ENCODE results near the gene FANCM. TPM values are rescaled to one million over a fixed set of nuclear protein-coding genes. Genes with fewer than 3 reads are reported as not detected.

The FANCM gene
- total and polyA plus RNA-seq, 2 donors (not counting 3 experiments of a cell fraction or from before 2014, with no cell fraction given) = 2.2 to 13.7 TPM

GRCh38 chr14:45211295-45211694 lies 75.6 kb downstream of the FANCM start:
- Histone ChIP-seq H4K20me1 (replicated peaks; ENCODE audit: control insufficient read depth, extremely low read depth, insufficient read depth, low read length) (no peaks in the 10 kb centered on the region), H3K79me2 (ENCODE audit: control insufficient read depth, insufficient read depth, low read length) (no peaks in the 10 kb centered on the region), H3K4me1 (ENCODE audit: control insufficient read depth, extremely low read depth, insufficient read depth, low read length) (no peaks in the 10 kb centered on the region), H3K9me1 (replicated peaks; ENCODE audit: control insufficient read depth, extremely low read depth, insufficient read depth, low read length) (no peaks in the 10 kb centered on the region), H3K36me3 (ENCODE audit: control insufficient read depth in 2 of 2, extremely low read depth in 1 of 2, insufficient read depth in 2 of 2, low read length in 2 of 2) (peaks cover 8 to 10% of the 10 kb centered on the region in 2 experiments), H3K4me2 (ENCODE audit: insufficient read depth, low read length) (no peak overlapping the region), H3K27me3 (ENCODE audit: control insufficient read depth in 2 of 2, insufficient read depth in 2 of 2, low read length in 2 of 2) (no peaks in the 10 kb centered on the region), H3K27ac (ENCODE audit: insufficient read depth, low read depth, low read length) (no peak overlapping the region), H2AFZ (ENCODE audit: low read depth, low read length) (no peak overlapping the region), H3K9me3 (replicated peaks; ENCODE audit: control insufficient read depth, insufficient read depth, low read length) (no peaks in the 10 kb centered on the region), H3K9ac (replicated peaks; ENCODE audit: extremely low read depth, insufficient read depth, low read length) (no peak overlapping the region), H3K4me3 (replicated peaks in 1 of 3; ENCODE audit: insufficient read depth in 1 of 3, low read depth in 1 of 3, low read length in 3 of 3) (no peak overlapping the region)
- TF ChIP-seq POLR2AphosphoS5 (IDR thresholded peaks at IDR 0.05; ENCODE audit: insufficient read depth, low read depth, low read length) (no peak), MYC (IDR thresholded peaks at IDR 0.05; ENCODE audit: low read depth, low read length) (no peak), EZH2 (IDR thresholded peaks at IDR 0.05; ENCODE audit: borderline replicate concordance, low read depth, low read length, severe bottlenecking) (no peak), GATA2 (IDR thresholded peaks at IDR 0.05; ENCODE audit: insufficient read depth, insufficient read length, low read depth, low read length) (no peak), POLR2A (IDR thresholded peaks at IDR 0.05; ENCODE audit: low read depth, low read length) (no peak), JUN (IDR thresholded peaks at IDR 0.05; ENCODE audit: borderline replicate concordance, insufficient read depth, insufficient read length, low read depth) (no peak), FOS (IDR thresholded peaks at IDR 0.05; ENCODE audit: borderline replicate concordance, insufficient read depth, low read length) (no peak)
- TF ChIP-seq, protein P1, sequence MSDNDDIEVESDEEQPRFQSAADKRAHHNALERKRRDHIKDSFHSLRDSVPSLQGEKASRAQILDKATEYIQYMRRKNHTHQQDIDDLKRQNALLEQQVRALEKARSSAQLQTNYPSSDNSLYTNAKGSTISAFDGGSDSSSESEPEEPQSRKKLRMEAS (IDR thresholded peaks at IDR 0.05; ENCODE audit: insufficient read depth, insufficient read length) = no peak
- TF ChIP-seq, protein P2, sequence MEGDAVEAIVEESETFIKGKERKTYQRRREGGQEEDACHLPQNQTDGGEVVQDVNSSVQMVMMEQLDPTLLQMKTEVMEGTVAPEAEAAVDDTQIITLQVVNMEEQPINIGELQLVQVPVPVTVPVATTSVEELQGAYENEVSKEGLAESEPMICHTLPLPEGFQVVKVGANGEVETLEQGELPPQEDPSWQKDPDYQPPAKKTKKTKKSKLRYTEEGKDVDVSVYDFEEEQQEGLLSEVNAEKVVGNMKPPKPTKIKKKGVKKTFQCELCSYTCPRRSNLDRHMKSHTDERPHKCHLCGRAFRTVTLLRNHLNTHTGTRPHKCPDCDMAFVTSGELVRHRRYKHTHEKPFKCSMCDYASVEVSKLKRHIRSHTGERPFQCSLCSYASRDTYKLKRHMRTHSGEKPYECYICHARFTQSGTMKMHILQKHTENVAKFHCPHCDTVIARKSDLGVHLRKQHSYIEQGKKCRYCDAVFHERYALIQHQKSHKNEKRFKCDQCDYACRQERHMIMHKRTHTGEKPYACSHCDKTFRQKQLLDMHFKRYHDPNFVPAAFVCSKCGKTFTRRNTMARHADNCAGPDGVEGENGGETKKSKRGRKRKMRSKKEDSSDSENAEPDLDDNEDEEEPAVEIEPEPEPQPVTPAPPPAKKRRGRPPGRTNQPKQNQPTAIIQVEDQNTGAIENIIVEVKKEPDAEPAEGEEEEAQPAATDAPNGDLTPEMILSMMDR (IDR thresholded peaks at IDR 0.05; ENCODE audit: extremely low read depth in 1 of 2, insufficient read depth in 1 of 2, low read depth in 1 of 2, low read length in 2 of 2) = no peak
- dilution Hi-C loops (cut with MboI; ENCODE audit: extremely low pct_ligation_motif_present, low sequenced_read_pairs) (no loop called here), intact Hi-C loops (cut with micrococcal nuclease) (no loop called here)
- FAIRE-seq (no peak), DNase-seq (ENCODE audit: low read depth, low spot score) (no peak)
- POLR2A ChIA-PET = no interaction called here
- CTCF ChIA-PET = interaction anchor here (0.9 to 1.2 kb wide), 2 partner anchors 12 to 298 kb away, joined by 3 to 4 read pairs; no protein-coding TSS in a partner anchor
- no TSS peak for BruUV-seq (replicated peaks)
